ENCODE data around the gene CHST3.
"Not testable (repeated sequence)": the region's sequence is repeated elsewhere in the genome, so short reads cannot be mapped to it uniquely, and the experiment has no call there.

Gene CHST3, protein sequence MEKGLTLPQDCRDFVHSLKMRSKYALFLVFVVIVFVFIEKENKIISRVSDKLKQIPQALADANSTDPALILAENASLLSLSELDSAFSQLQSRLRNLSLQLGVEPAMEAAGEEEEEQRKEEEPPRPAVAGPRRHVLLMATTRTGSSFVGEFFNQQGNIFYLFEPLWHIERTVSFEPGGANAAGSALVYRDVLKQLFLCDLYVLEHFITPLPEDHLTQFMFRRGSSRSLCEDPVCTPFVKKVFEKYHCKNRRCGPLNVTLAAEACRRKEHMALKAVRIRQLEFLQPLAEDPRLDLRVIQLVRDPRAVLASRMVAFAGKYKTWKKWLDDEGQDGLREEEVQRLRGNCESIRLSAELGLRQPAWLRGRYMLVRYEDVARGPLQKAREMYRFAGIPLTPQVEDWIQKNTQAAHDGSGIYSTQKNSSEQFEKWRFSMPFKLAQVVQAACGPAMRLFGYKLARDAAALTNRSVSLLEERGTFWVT

DNA sequence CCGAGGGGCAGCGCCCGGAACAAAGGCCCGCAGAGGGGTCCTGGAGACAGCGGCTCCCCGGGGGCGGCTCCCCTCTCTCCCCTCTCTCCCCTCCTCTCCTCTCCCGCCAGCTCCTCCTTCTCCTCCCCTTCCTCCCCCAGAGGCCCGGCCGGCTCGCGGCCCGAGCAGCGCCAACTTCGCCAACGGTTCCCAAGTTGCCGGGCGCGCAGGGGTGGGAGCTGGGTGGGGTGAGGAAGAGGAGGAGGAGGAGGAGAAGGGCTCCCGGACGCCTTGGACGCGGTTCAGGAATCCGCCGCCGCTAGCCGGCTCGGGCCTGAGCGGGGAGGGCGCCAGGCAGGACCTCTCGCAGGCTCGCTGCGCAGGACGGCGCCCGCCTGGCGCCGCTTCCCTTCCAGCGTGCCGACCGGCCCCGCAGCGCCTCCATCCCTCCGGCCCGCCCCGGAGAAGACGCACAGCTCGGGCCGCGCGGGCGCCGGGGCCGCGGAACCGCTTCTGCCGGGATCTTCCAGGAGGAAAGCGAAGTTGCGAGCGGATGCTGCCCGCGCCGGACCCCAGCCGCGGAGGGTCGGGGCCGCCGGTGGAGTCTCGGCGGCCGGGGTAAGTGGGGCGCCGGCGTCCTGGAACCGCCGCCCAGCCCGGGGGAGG lies at the start of gene CHST3:
TSS of gene CHST3 (plus strand) at position 298 of the 645 bp plus-strand sequence. CDS start 41,448 bp downstream, outside the sequence.
- DNase-seq: peak; percentile 23

DNA sequence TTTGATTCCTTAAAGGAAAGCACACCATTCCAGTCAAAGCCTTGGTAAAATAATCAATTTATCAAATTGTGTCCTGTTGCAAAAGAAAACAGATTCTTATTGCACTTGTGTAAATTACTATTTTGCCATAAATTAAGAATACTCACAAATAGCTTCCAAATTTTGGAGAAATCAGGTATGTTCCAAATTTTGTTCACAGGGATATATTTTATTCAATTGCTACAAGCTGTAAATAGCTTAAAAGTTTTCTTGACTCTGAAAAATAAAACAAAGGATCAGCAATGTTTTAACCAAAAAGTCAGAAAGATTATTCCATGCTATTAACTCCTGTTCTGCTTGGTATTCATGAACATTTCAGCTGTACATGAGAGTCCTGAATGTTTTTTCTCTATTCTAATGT lies 47.4 kb upstream of the CHST3 start:
- no peak for DNase-seq

- DNase-seq: no peak
Measured at GRCh38 chr10:71918992-71919391, 45.2 kb upstream of the CHST3 start.

DNA sequence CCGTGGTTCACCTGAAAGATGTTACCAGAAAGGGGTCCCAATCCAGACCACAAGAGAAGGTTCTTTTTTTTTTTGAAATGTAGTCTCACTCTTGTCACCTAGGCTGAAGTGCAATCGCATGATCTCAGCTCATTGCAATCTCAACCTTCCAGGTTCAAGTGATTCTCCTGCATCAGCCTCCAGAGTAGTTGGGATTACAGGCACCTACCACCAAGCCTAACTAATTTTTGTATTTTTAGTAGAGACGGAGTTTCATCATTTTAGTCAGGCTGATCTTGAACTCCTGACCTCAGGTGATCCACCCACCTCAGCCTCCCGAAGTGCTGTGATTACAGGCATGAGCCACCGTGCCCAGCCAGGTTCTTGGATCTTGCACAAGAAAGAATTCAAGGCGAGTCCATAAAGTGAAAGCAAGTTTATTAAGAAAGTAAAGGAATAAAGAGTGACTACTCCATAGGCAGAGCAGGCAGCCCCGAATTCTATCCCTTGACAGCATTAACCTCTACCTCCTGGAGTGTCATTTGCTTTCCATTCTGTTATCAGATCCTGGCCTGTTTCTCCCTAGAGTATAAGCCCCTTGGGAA lies 44.1 kb upstream of the CHST3 start:
- not testable (repeated sequence) for DNase-seq

DNA sequence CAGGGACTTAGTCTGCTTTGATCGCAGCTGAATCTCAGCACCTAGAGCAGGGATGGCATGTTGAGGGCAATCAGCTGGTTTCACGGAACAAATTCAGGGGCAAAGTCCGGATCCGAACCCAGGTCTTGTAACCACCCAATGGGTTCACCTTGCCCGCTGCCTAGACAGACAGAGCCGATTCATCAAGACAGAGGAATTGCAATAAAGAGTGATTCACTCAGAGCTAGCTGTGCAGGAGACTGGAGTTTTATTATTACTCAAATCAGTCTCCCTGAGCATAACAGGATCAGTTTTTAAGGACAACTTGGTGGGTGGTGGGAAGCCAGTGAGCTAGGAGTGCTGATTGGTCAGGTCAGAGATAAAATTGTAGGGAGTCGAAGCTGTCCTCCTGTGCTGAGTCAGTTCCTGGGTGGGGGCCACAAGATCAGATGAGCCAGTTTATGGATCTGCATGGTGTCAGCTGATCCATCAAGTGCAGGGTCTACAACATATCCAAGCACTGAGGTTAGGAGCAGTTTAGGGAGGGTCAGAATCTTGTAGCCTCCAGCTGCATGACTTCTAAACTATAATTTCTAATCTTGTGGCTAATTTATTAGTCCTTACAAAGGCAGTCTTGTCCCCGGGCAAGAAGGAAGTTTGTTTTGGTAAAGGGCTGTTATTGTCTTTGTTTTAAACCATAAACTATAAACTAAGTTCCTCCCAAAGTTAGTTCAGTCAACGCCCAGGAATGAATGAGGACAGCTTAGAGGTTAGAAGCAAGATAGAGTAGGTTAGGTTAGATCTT lies 43.5 kb upstream of the CHST3 start:
- DNase-seq: no peak

- DNase-seq: no peak
Measured at GRCh38 chr10:71921324-71922027, 42.7 kb upstream of the CHST3 start.

- DNase-seq: no peak
Measured at GRCh38 chr10:71923138-71923692, 41.0 kb upstream of the CHST3 start.

GRCh38 chr10:71924771-71925170 lies 39.4 kb upstream of the CHST3 start:
- no peak for DNase-seq

DNA sequence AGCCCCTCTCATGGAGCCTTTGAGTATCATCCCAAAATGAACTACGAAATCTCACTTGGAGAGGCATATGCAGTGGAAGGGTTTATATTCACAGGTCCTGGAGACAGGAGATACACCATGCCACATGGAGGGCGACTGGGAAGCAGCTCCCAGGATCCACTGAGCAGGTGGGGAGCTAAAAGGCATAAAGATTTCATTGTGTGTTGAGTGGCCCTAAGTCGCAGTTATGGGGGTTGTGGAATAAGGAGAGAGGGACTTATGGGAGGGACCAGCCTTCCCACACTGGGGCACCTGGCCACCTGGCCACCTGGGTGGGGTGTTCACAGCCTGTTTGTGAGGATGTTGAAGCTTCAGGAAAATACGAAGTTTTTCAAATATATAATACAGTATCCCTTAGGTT lies 37.0 kb upstream of the CHST3 start:
- no peak for DNase-seq

DNA sequence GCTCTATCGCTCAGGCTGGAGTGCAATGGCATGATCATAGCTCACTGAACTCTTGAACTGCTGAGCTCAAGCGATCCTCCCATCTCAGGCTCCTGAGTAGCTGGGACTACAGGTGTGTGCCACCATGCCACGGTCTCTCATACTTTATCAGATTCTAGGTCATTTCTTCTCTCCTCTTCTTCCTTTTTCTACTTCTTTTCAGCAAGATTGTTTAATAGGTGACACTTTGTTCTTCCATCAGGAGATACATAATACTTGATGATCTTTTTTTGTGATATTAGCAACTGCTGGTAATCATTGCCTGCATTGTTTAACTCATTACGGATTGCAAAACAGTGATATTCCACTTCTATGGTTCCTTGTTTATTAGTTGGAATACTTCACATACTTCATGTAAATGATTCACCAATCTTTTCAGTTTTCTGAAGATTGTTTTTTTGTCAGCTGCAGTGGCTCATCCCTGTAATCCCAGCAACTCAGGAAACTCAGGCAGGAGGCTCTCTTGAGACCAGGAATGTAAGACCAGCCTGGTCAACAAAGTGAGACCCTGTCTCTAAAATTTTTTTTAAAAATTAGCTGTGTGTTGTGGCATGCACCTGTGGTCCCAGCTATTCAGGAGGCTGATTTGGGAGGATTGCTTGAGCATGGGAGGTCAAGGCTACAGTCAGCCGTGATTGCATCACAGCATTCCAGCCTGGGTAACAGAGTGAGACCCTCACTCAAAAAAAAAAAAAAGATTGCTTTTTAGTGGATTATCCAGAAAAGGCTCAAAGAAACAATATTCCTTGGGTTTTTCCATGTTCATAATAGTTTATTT lies 36.2 kb upstream of the CHST3 start:
- DNase-seq: no peak

GRCh38 chr10:71931295-71931694 lies 32.9 kb upstream of the CHST3 start:
- DNase-seq: no peak

GRCh38 chr10:71933651-71934050 lies 30.5 kb upstream of the CHST3 start:
- peak; percentile 60 for DNase-seq

DNA sequence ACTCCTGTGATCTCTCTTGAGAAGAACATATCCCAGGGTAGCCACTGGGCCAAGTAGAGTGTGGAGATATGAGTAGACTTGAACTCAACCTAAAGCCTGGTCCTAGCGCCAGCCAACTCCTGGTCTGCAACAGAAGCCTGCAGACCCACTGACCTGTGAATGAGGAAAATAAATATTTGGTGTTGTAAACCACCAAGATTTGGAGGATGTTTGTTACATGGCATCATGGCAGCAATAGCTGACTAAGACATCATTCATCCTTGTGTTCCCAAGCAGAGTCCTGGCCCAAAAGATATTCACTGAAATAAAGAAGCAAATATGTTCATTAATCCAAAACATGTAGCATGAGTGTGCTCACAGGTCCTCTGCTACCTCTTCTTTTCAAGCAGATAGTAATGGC lies 26.0 kb upstream of the CHST3 start:
- no peak for DNase-seq

GRCh38 chr10:71939304-71939703 lies 24.9 kb upstream of the CHST3 start:
- DNase-seq: no peak

DNA sequence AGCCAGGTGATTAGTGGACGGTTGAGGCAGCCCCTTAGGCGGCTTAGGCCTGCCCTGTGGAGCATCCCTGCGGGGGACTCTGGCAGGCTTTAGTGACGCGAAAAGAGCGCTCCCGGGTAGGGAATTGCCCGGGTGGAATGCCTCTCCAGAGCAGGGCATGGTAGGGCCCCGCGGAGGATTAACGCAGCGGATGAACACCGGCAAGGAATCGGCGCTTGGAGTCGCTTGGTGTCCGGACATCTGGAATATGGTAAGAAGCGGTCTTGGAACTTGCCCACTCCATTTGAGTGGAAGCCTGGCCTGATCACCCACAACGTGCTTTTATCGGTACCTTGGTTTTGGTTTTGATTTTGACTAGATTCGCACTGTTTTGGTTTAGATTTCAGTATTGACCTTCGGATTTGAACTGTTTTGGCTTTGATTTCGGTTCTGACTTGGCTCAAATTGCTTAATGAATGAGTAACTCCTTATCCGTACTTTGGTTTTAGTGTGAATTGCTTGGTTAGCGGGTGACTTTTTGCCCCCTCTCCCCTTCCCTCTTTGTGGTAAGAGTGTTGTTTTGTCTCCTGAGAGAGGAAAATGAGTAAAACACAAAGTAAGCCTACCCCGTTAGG lies 24.2 kb upstream of the CHST3 start:
- no peak for DNase-seq

DNA sequence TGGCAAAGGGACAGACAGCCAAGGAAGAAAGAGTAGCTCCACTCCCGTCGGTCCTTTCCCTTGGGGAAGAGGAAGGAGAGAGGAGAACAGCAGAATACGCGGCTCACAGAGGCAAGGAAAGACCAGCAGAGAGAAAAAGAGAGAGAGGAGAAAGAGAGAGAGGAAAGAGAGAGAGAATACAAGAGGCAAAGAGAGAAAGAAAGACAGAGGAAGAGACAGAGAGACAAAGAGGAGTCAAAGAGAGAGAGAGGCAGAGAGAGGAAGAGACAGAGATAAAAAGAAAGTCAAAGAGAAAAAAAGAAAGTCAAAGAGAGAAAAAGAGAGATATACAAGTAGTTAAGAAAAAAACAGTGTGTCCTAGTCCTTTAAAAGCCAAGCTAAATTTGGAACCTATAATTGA lies 23.4 kb upstream of the CHST3 start:
- DNase-seq: no peak

- DNase-seq: no peak
Measured at GRCh38 chr10:71941318-71941717, 22.9 kb upstream of the CHST3 start.

DNA sequence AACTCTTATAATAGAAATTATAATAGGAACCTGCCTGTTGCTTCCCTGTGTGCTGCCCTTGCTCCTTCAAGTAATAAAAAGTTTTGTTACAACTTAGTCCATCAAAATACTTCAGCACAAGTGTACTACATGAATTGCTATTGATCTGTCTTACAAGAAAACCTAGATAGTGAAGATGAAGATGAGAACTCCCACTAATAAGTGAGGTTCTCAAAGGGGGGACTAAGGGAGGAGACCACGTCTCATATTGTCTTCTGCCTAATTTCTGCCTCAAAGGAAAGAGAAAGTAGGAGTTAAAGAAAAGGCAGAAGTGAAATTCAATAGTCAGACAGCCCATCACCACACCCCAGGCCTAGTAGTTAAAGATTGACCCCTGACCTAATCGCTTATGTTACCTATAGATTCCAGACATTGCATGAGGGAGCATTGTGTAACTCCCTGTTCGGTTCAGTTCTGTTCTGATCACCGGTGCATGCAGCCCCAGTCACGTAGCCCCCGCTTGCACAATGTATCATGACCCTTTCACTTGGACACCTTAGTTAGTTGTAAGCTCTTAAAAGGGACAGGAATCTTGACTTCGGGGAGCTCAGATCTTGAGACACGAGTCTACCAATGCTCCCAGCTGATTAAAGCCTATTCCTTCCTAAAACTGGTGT lies 18.2 kb upstream of the CHST3 start:
- no peak for DNase-seq

GRCh38 chr10:71946700-71947099 lies 17.5 kb upstream of the CHST3 start:
- DNase-seq: no peak

- no peak for DNase-seq
Measured at GRCh38 chr10:71948496-71949067, 15.6 kb upstream of the CHST3 start.

Measured in CD4-positive, alpha-beta T cell treated with Interleukin-17A for 4 hours (primary cell).